PFSK-1 (cell line): ENCODE measurements around the gene SYNGR1.

ENCODE experiments used
- POLR2AphosphoS5 ChIP-seq: IDR thresholded peaks from 2 replicates; pipeline ENCODE4 v1.6.1; 2012; ENCODE audit warnings: low read depth, mild to moderate bottlenecking, control low read depth, low read length, moderate library complexity
- SIN3A ChIP-seq: IDR thresholded peaks from 2 replicates; pipeline ENCODE4 v1.6.1; 2012; ENCODE audit warnings: mild to moderate bottlenecking, low read length, moderate library complexity, borderline replicate concordance; ENCODE audit not compliant: insufficient read depth
- TAF1 ChIP-seq: IDR thresholded peaks from 2 replicates; pipeline ENCODE4 v1.6.1; 2012; ENCODE audit warnings: low read length, control low read depth, borderline replicate concordance; ENCODE audit not compliant: insufficient read depth

GRCh38 chr22:39388261-39389011 lies 38.6 kb downstream of the SYNGR1 start:
- TF ChIP-seq SIN3A = no peak
- TF ChIP-seq TAF1 = no peak
- no peak for TF ChIP-seq POLR2AphosphoS5
